ENCODE measurements around the gene PTPRH.
A peak's percentile ranks its signal among the peaks of the same experiment; 100 is the strongest.

The PTPRH gene

DNA sequence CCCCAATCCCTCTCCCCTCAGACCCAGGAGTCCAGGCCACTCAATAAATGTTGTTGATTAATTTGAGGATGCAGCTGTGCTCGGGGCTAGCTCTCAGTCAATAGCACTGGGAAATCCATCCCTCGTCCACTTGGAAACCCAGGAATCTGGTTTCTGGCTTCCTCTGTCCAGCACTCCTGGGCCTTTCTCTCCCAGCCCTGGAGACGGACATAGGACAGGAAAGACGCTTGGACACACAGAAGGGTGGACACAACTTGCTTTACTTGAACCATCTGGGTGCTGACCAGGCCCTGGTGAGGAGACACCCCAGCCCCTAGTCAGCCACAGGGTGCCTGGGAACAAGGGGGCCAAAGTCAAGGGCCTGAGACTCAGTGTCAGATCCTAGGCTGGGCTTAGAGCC is 50.9 kb downstream of the PTPRH start:
- TF ChIP-seq TCF12 (IDR thresholded peaks at IDR 0.05; ENCODE audit: low read depth) (no peak), YY1 (IDR thresholded peaks at IDR 0.05; ENCODE audit: low read depth) (no peak), EGR1 (IDR thresholded peaks at IDR 0.05) (no peak), NFIC (IDR thresholded peaks at IDR 0.05) (no peak), FOXM1 (IDR thresholded peaks at IDR 0.05; ENCODE audit: borderline replicate concordance, low read depth) (no peak), TEAD4 (IDR thresholded peaks at IDR 0.05) (no peak)
- TF ChIP-seq, protein P1, sequence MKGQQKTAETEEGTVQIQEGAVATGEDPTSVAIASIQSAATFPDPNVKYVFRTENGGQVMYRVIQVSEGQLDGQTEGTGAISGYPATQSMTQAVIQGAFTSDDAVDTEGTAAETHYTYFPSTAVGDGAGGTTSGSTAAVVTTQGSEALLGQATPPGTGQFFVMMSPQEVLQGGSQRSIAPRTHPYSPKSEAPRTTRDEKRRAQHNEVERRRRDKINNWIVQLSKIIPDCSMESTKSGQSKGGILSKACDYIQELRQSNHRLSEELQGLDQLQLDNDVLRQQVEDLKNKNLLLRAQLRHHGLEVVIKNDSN (IDR thresholded peaks at IDR 0.05) = no peak
- TF ChIP-seq, protein P2, sequence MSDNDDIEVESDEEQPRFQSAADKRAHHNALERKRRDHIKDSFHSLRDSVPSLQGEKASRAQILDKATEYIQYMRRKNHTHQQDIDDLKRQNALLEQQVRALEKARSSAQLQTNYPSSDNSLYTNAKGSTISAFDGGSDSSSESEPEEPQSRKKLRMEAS (IDR thresholded peaks at IDR 0.05) = no peak
- TF ChIP-seq, protein P3, sequence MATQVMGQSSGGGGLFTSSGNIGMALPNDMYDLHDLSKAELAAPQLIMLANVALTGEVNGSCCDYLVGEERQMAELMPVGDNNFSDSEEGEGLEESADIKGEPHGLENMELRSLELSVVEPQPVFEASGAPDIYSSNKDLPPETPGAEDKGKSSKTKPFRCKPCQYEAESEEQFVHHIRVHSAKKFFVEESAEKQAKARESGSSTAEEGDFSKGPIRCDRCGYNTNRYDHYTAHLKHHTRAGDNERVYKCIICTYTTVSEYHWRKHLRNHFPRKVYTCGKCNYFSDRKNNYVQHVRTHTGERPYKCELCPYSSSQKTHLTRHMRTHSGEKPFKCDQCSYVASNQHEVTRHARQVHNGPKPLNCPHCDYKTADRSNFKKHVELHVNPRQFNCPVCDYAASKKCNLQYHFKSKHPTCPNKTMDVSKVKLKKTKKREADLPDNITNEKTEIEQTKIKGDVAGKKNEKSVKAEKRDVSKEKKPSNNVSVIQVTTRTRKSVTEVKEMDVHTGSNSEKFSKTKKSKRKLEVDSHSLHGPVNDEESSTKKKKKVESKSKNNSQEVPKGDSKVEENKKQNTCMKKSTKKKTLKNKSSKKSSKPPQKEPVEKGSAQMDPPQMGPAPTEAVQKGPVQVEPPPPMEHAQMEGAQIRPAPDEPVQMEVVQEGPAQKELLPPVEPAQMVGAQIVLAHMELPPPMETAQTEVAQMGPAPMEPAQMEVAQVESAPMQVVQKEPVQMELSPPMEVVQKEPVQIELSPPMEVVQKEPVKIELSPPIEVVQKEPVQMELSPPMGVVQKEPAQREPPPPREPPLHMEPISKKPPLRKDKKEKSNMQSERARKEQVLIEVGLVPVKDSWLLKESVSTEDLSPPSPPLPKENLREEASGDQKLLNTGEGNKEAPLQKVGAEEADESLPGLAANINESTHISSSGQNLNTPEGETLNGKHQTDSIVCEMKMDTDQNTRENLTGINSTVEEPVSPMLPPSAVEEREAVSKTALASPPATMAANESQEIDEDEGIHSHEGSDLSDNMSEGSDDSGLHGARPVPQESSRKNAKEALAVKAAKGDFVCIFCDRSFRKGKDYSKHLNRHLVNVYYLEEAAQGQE (IDR thresholded peaks at IDR 0.05; ENCODE audit: low read depth) = peak; percentile 45; the same call in 1 of the 2 replicates

DNA sequence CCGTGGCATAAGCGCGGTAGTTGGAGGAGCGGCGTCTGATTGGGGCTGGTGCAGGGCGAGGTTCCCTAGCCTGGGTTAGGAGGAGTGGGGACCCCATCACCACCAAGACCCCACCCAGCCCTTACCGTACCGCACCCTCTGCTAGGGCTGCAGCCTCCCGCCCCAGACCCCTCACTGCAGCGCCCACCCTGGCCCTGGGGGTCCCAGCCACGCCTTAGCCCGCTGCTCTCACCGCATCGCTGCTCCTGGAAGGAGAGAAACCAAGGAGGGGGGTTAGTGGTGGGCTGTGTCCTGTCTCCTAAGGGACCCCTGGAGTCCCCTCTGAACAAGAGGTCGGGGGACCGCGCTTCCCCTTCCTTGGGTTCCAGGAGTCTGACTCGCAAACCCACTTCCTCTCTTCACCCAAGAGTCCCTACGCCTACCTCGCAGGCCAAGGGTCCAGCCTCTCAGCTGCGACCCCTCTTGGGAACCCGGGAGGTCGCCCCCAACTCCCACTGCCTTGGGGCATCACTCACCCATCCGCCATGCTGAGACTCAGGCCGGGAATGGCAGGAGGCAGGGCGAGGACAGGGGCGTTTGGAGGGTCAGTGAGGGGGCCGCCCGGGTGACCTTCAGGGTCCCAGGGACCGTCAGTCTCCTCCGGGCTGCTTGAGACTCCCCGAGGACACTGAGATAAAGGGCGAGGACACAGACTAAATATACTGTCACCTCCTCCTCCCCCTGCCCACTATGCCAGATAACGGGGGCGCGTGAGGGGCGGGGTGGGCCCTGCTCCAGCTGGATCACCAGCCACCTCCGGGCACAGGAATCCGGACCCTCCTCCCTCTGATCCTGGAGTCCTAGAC is 52.0 kb downstream of the PTPRH start, which contains the start of gene TNNI3:
Gene TNNI3, minus strand, starts transcription at position 669 of the 845 bp plus-strand sequence. Its CDS starts 143 bp downstream, at position 526.
- no peak for TF ChIP-seq EP300 (IDR thresholded peaks at IDR 0.05; ENCODE audit: borderline replicate concordance)
- TF ChIP-seq, protein P1 (IDR thresholded peaks at IDR 0.05) = no peak
- no peak for TF ChIP-seq EGR1 (IDR thresholded peaks at IDR 0.05)
- TF ChIP-seq CEBPB (IDR thresholded peaks at IDR 0.05) = no peak
- no peak for TF ChIP-seq FOXM1 (IDR thresholded peaks at IDR 0.05; ENCODE audit: borderline replicate concordance, low read depth)
- no peak for TF ChIP-seq TCF12 (IDR thresholded peaks at IDR 0.05; ENCODE audit: low read depth)
- TF ChIP-seq RAD21 (IDR thresholded peaks at IDR 0.05; ENCODE audit: low read depth) = no peak
- no peak for TF ChIP-seq CREB1 (IDR thresholded peaks at IDR 0.05; ENCODE audit: low read depth)
- no peak for TF ChIP-seq NFIC (IDR thresholded peaks at IDR 0.05)
- TF ChIP-seq ZBTB7A (IDR thresholded peaks at IDR 0.05; ENCODE audit: low read depth) = no peak
- no peak for TF ChIP-seq TAF1 (IDR thresholded peaks at IDR 0.05; ENCODE audit: low read depth)

DNA sequence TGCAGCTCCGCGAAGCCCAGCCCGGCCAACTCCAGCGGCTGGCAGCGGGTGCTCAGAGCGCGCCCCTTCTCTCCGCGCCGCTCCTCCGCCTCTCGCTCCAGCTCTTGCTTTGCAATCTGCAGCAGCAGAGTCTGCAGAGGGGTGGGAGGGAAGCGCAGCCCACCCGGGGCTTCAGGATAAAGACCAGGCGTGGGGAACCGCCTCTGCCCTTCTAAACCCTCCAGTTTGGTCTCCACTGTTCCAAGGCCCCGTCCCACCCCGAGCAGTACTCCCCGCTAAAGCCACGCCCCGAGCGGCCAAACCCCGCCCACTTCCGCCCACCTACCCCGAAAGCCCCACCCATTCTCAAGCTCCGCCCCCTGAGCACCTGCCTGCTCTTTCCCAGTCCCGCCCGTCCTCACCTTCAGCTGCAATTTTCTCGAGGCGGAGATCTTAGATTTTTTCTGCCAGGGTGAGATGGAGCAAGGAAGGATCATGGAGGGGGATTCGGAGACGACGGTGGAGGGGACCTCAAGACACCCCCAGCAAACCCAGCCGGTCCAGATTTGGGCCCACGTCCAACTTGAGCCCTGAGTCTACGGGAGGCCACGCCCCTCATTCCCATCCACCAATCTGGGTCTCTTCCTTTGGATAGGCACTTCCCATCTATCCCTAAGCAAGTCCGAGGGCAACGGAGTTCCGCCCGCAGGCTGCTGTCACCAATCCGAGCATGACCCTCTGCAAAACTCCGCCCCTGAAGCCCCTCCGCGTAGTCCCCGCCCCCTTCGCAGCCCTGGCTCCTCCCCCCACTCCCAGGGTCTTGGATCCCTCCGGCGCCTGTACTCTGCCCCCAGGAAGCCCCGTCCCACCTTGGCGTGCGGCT is 52.9 kb downstream of the PTPRH start:
- TF ChIP-seq NFIC (IDR thresholded peaks at IDR 0.05) (no peak), YY1 (IDR thresholded peaks at IDR 0.05; ENCODE audit: low read depth) (no peak), FOXM1 (IDR thresholded peaks at IDR 0.05; ENCODE audit: borderline replicate concordance, low read depth) (no peak), TEAD4 (IDR thresholded peaks at IDR 0.05) (no peak), EGR1 (IDR thresholded peaks at IDR 0.05) (0 out of 2 replicates have a peak, but pooled peaks have one; percentile 46), TAF1 (IDR thresholded peaks at IDR 0.05; ENCODE audit: low read depth) (peak; percentile 15; the same call in 1 of the 2 replicates), ZBTB7A (IDR thresholded peaks at IDR 0.05; ENCODE audit: low read depth) (no peak), CREB1 (IDR thresholded peaks at IDR 0.05; ENCODE audit: low read depth) (no peak), TCF12 (IDR thresholded peaks at IDR 0.05; ENCODE audit: low read depth) (no peak), EP300 (IDR thresholded peaks at IDR 0.05; ENCODE audit: borderline replicate concordance) (no peak), CEBPB (IDR thresholded peaks at IDR 0.05) (no peak)
- TF ChIP-seq, protein P2 (IDR thresholded peaks at IDR 0.05) = peak; percentile 95
- TF ChIP-seq, protein P1 (IDR thresholded peaks at IDR 0.05) = no peak
- TF ChIP-seq, protein P3 (IDR thresholded peaks at IDR 0.05; ENCODE audit: low read depth) = no peak

DNA sequence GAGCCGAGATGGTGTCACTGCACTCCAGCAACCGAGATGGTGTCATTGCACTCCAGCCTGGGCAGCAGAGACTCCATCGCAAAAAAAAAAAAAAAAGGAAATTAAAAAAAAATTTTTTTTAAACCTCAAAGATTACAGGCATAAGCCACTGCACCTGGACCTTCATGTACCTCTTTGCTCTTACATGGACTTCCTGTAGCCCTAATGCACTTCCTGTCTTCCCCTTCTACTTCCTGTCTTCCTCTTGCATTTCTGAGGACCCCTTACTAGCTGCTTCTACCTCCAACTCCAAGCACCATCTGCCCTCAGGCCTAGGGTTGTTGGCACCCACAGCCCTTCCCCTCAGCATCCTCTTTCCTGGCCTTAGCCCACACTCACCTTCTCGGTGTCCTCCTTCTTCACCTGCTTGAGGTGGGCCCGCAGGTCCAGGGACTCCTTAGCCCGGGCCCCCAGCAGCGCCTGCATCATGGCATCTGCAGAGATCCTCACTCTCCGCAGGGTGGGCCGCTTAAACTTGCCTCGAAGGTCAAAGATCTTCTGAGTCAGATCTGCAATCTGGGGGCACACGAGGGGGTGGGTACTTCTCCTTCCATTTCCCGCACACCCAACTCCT is 55.5 kb downstream of the PTPRH start:
- TF ChIP-seq NFIC (IDR thresholded peaks at IDR 0.05) (no peak), EGR1 (IDR thresholded peaks at IDR 0.05) (no peak), TEAD4 (IDR thresholded peaks at IDR 0.05) (no peak), RAD21 (IDR thresholded peaks at IDR 0.05; ENCODE audit: low read depth) (no peak), TAF1 (IDR thresholded peaks at IDR 0.05; ENCODE audit: low read depth) (no peak), FOXM1 (IDR thresholded peaks at IDR 0.05; ENCODE audit: borderline replicate concordance, low read depth) (no peak)
